Stimulated activated CD8-positive, alpha-beta memory T cell treated with anti-CD3 and anti-CD28 coated beads, Interleukin-7, amount 100 ng/mL, for 4 hours (primary cell): Measurements from ENCODE around the gene TRIM61.
"Not testable (repeated sequence)": the region's sequence is repeated elsewhere in the genome, so short reads cannot be mapped to it uniquely, and the experiment has no call there.

ENCODE experiments used
- DNase-seq, 2 donors: peaks; one replicate each; pipeline ENCODE4 v3.0.0-alpha.2; 2020; ENCODE audit warnings: low read depth in 2 of 2

Gene TRIM61

DNA sequence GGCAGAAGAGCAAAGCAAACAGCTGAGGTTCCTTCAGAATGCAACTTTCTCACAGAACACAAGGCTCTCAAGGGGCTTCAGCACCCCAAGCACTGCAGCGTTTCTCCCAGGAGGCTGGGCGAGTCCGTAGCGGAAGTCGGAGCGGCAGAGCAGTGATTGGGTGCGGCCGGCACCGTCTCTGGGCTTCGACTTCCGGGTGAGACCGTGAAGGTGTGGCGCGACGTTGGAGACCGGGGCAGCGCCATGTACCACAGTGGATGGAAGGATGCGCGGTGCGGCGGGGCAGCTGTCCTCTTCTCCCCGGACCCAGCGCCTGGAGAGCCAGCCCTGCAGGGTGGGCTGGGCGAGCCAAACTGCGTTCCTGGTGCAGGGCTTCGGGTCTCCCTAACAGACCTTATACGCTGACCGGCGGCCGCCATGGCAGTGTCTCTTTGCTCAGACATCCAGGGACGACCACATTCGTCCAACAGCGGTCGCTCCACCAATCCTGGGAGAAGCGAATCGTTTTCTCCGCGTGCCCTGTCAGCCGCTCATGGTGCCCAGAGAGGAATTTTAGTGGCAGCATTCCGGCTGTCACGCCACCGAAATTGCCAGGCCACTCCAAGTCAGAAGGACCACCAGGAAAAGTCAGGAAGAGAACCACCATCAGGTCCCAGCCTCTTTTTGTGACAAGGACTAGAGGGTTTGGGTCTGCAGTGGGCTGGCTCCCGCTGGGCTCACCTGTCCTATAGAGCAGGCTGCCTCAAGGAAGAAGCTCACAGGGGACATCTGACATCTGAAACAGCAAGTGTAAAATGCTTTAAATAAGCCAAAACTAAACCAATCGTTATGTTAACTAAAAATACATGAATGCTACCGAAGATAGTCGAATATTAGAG is 20.5 kb downstream of the TRIM61 start:
- peak; percentile 42 to 70 for DNase-seq

DNA sequence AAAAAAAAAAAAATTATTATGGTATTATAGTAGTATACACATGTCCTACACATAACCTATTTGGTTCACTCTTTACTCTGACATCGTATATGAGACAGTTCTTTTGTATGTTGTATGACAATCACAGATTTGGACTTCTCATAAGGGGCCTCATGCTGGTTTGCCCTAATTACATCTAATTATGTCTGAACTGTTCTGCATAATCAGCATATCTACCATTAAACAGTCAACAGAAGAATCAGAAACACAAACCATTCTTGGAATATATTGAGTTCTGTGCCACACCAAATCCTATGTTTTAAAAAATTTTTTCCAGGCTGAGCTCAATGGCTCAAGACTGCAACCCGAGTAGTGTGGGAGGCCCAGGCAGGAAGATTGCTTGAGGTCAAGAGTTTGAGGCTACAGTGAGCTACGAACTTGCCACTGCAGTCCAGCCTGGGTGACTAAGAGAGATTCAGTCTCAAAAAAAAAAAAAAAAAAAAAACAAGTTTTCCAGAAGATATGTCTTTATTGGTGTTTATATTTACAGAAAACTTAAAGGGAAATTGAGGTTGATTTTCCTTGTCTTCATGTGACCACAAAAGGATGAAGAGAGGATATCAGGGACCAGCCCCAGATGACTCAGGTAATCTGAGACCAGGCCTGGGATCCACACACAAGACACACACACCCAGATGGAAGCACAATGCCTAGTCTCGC is 22.2 kb downstream of the TRIM61 start:
- no peak for DNase-seq

DNA sequence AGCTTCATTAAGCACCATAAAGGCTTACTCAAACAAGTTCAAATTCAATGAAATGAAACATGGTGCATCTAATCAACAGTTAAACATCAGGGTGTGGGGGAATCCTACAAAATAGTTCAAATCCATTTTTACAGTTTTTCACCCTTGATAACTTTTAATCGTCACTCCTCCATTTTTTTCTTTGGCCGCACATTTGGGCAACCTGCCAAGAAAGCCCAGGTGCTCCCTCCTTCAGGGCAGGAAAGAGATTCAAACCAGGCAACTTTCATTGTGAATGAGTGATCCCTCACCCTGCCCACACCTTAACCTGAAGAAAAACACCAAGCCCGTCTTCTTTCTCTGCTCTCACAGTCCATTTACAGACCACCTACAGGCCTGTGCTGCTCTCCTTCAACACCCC is 24.9 kb downstream of the TRIM61 start:
- DNase-seq, result no peak

DNA sequence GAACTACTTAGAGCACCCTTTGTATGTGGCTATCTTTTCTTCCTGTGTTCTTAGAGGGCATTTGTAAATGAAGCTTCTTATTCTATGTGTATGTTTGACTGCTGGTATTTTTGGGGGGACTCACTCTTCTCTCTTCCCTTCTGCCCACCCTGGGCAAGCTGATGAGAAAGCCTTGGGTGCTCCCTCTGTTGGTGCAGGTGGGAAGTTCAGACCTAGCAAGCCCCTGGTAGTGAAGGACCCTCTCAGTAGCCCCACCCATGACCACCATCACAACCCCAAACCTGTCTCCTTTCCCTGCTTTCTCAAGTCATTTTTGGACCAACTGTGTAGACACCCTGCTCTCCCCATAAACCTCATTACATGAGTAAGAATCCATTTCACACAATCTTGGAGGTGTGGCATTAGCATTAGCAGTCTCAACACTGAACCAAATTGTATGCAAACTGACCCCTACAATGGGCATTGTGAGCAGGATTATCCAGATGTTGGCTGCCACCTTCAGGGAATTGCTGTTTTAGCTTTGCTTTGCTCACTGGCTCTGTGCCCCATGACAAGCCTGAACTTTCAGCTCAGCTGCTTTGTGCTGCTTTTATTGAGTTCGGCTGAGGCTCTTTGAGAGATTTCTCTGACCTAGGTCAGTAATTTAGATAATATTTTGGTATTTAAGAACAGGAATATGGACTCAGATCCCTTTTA is 27.9 kb downstream of the TRIM61 start:
- DNase-seq, result no peak

DNA sequence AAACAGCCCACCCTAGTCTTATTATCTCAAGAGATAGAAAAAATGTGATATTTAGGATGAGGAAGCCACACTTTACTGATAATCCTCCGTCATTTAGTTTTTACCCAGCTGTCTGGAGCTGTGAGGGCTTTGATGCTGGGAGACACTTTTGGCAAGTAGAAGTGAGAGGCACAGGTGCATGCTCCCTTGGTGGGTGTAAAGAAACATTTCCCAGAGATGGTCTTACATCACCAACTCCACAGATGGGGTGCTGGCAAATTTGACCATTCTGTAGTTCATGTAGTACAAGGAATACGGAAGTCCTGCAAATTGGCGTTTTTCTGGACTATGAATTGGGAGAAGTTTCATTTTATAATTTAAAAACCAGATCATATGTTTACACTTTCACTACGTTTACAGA is 28.5 kb downstream of the TRIM61 start:
- no peak for DNase-seq

DNA sequence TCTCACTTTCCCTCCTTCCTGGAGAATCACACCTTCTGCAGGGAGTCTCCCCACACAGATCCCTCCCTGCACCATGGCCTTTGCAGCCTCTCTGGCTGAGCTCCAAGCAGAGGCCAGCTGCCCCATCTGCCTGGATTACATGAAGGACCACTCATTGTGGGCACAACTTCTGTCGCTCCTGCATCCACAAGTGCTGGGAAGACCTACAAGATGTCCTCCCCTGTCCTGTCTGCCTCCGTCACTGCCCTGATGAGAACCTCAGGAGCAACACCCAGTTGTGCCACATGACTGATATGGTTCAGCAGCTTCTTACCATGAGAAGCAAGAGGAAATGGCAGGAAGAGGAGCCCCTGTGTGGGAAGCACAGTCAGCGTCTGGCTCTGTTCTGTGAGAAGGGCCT is 29.5 kb downstream of the TRIM61 start:
- DNase-seq, result not testable (repeated sequence)

DNA sequence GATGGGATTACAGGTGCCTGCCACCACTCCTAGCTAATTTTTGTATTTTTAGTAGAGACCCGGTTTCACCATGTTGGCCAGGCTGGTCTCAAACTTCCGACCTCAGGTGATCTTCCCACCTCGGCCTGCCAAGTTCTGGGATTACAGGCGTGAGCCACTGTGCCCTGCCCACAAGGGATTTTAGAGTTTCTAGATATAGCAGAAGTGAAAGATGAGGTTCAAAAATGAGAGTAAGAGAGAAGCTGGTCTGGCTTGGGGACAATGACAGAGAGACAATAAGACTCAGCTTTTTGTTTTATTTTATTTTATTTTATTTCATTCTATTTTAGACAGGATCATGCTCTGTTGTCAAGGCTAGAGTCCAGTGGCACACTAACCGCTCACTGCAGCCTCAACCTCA is 30.6 kb downstream of the TRIM61 start:
- no peak for DNase-seq

DNA sequence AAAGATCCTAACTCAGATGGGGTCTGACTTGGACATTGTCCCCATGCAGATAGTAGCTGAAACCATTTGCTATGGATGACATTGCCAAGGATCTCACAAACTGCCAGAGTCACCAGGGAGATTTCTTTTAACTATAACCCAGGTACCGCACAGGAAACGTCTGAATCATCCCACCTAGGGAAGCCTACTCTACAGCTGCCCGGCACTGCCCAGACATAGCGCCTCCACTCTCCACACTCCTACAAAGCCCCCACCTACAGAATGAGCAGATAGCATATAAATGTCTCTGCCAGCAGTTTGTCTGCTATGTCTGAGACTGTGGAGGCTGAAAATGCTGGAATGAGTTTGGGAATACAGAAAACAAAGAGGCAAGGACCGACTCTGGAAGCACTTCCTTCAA is 32.3 kb downstream of the TRIM61 start:
- no peak for DNase-seq

DNA sequence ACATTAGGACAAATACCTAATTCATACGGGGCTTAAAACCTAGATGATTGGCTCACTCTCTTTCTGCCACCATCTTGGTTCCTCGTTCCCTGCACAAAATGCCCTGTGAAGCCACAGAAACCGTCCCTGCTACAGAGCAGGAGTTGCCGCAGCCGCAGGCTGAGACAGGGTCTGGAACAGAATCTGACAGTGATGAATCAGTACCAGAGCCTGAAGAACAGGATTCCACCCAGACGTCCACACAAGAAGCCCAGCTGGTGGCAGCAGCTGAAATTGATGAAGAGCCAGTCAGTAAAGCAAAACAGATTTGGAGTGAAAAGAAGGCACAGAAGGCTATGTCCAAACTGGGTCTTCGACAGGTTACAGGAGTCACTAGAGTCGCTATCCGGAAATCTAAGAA is 34.3 kb downstream of the TRIM61 start:
- DNase-seq, result no peak

DNA sequence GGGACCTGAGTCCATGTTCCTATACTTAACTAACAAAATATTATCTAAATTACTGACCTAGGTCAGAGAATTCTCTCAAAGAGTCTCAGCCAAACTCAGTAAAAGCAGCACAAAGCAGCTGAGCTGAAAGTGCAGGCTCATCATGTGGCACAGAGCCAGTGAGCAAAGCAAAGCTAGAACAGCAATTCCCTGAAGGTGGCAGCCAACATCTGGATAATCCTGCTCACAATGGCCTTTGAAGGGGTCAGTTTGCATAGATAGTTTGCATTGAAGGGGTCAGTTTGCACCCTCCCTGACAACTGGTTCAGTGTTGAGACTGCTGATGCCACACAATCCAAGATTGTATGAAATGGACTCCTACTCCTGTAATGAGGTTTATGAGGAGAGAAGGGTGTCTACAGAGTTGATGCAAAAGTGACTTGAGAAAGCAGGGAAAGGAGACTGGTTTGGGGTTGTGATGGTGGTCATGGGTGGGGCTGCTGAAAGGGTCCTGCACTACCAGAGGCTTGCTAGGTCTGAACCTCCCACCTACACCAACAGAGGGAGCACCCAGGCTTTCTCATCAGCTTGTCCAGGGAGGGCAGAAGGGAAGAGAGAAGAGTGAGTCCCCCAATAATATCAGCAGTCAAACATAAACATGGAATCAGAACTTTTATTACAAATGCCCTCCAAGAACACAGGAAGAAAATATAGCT is 39.7 kb downstream of the TRIM61 start:
- DNase-seq, result no peak

DNA sequence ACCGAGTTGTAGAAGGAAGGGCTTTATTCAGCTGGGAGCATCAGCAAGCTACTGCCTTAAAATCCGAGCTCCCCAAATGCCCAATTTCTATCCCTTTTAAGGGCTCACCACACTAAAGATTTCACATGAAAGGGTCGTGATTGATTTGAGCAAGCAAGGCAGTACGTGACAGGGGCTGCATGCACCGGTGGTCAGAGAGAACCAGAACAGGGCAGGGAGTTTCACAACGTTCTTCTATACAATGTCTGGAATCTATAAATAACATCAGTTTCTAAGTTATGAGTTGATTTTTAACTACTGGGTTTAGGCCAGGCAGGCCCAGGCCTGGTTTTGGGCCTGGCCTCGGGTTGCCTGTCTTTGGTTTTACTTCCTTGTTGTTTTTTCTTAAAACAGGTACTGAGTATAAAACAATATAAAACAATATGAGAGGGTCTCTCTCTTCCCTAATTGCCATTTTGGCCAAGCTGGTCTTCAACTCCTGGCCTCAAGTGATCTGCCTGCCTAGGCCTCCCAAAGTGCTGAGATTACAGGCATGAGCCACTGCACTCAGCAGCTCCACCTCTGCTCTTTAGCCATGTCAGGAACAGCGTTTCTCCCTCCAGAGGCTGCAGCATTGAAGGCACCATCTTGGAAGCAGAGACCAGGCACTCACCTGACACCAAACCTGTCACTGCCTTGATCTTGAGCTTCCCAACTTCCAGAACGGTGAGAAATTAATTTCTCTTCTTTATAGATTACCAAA is 41.4 kb downstream of the TRIM61 start:
- DNase-seq, result not testable (repeated sequence)

DNA sequence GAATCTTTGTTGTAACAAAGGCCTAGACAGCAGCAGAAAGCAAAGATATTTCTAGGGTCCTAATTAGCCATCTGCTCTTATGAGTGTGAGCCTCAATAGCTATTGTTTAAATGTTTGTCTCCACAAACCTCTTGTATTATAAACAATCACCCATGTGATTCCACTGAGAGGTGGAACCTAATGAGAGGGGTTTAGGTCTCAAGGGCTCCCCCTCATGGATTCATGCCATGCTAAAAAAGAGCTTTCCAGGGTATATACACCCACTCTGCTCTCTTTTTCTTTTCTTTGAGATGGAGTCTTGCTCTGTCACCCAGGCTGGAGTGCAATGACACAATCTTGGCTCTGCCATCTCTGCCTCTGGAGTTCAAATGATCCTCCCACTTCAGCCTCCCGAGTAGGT is 42.1 kb downstream of the TRIM61 start:
- no peak for DNase-seq

DNA sequence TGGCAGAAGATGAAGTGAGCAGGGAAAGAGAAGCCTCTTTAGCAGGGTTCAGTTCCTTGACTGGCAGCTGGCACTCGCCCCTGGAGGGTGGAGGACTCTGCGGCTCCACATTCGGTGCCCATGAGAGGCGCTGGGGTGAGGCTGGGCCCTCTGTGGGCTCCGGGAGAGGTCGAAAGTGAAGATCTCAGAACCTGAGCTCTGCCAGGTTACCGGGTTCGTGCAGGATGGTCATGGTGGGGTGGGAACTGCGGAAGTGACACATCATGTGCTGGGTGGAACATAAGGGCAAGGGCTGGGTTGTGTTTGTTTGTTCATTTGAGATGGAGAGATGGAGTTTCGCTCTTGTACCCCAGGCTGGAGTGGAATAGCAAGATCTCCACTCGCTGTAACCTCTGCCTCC is 44.2 kb downstream of the TRIM61 start:
- no peak for DNase-seq

DNA sequence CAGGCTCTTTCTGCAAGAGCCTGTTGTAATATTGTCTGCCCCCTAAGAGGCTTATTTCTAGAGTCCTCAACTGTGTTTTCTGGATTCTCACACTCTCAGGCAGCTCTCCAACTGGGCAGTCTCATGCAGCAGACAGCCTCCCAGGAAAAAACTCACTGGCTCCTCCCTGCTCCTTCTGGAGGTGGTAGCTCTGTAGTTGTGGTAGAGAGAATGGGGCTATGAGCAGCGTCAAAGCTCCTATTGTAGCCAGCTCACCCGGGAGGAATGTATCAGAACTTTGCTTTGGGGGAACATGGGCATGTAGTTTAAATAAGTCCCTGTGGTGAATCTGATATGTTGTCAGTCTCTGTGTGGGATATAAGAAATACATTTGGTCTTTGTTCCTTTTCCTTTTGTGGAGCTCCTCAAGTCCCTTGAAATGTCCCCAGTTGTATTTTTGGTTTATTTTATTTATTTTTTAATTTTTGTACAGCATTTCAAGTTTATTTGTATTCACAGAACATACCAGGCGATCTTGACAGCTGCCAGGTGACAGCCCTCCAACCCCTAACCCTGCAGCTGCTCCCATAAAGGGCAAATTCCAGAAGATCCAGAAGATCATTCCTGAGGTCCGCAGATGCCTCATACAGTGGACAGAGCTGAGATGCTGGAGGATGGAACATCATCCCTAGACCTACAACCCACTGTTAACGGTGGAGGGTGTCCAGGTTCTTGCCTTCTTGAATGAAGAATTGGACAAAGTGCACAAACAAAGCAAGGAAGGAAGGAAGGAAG is 45.7 kb downstream of the TRIM61 start:
- no peak for DNase-seq

DNA sequence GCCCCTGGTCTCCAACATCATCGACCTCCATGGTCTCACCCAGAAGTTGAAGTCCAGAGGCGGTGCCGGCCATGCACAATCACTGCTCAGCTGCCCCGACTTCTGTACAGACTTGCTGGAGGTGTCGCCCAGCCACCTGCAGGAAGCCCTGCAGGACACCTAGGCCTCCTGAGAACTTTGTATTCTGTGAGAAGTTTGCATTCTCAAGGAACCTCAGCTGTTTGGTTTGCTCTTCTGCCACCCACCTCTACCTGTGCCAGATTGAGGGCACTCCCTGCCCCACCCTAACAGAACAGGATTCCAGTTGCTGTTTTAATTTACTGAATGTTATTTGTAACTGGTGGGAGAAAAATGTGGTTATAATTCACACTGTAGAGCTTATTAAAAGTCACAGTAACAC is 46.8 kb downstream of the TRIM61 start:
- DNase-seq, result no peak

DNA sequence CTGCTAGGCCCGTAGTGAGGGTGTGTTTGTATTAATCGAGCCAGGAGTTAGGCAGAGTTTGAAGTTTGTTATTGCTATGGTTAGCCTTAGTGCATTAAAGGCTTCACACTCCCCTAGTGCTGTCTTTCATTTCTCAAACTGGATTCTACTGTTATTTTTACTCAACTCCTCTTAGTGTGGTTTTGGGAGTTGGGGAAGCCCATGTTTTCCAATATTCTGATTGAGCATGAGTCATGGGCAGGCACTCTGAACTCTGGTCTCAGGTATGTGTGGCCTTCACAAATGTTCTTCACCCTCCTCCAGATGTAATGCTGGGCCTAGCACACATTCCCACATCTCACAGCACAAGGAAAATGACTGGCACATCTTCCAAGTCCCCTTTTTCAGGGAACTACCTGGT is 50.4 kb downstream of the TRIM61 start:
- not testable (repeated sequence) for DNase-seq

DNA sequence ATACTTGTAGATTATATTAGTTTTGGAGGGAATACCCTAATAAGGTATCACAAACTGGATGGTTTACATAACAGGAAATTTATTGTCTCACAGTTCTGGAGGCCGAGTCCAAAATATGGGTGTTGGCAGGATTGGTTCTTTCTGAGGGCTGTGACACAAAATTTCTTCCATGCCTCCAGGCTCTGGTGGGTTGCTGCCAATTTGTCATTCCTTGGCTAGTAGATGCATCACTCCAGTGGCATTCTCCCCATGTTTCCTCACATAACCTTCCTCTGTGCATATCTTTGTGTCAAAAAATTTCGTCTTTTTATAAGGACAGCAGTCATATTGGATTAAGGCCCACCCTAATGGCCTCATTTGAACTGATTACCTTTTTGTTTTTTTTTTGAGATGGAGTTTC is 51.2 kb downstream of the TRIM61 start:
- DNase-seq, result no peak

DNA sequence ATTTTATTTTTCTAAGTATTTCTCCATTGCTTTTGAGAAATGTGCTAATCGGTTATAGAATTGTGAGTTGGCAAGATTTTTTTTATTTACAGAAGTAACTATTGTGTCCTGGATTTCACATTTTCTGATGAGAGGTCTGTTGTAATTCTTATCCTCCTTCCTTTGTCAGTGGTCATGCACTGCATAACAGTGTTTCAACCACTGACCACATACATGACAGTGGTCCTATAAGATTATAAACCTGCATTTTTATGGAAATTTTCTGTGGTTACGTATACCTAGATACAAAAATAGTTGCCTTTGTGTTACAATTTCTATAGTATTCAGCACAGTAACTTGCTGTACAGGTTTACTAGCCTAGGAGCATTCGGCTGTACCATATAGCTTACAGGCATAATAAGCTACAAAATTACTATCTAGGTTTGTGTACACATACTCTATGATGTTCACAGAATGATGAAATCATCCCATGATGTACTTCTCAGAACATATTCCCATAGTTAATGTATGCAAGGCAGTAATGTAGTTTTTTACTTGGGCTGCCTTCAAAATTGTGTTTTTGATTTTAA is 52.7 kb downstream of the TRIM61 start:
- DNase-seq, result no peak

DNA sequence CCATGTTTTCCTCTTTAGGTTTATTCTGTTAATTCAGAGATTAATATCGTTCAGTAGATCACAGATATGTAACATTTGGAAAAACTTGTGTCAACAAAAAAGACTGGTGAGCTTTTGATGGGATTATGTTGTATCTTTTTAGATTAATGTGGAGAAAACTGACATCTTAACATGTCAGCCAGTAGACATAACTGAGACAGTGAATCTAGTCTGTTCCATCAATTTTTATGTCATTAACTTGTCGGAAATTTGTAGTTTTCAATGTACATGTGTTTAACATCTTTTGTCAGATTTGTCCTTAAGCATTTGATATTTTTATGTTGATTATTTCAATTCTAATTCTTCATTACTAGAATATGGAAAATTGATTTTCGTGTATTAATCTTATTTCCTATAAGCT is 58.5 kb downstream of the TRIM61 start:
- DNase-seq, result no peak
